Stomach (tissue), 9 donors: Measurements from ENCODE around the gene RGS12. TPM values are rescaled to one million over a fixed set of nuclear protein-coding genes. Genes with fewer than 3 reads are reported as not detected.

Experiments
- DNase-seq, 2 donors: peaks; one replicate each; pipeline versions ENCODE4 v3.0.0 to v3.0.0-alpha.2; 2013 to 2019
- H3K27ac ChIP-seq, 5 donors: fragments of 200-600 bp in 4 of 5; sonication (generic) in 4 of 5; one replicate each; pipeline ENCODE4 v1.5.1; 2013 to 2019; ENCODE audit warnings: mild to moderate bottlenecking in 1 of 5, moderate library complexity in 1 of 5
- H3K27me3 ChIP-seq, 3 donors: fragments of 200-600 bp; sonication (generic); one replicate each; pipeline ENCODE4 v1.5.1; 2017 to 2019; ENCODE audit warnings: mixed run types in 1 of 3
- H3K36me3 ChIP-seq, 4 donors: fragments of 200-600 bp; sonication (generic); 1 replicate in 3 of 4; 2 replicates in 1 of 4; pipeline ENCODE4 v1.5.1; 2016 to 2019
- H3K4me1 ChIP-seq, 4 donors: fragments of 200-600 bp; sonication (generic); one replicate each; pipeline ENCODE4 v1.5.1; 2016 to 2019
- H3K4me3 ChIP-seq, 4 donors: fragments of 200-600 bp; sonication (generic) in 3 of 4; one replicate each; pipeline ENCODE4 v1.5.1; 2016 to 2019; ENCODE audit warnings: mild to moderate bottlenecking in 1 of 4
- H3K9me3 ChIP-seq, 4 donors: fragments of 200-600 bp; sonication (generic); one replicate each; pipeline ENCODE4 v1.5.1; 2016 to 2019
- EP300 ChIP-seq: sonication (generic); formaldehyde crosslinking; IDR thresholded peaks from one replicate; pipeline ENCODE4 v1.6.1; 2017; ENCODE audit warnings: antibody characterized with exemption
- POLR2A ChIP-seq, 4 donors: fragments of 450-650 bp; IDR thresholded peaks; one replicate each; pipeline ENCODE4 v1.6.1; 2016; ENCODE audit warnings: antibody characterized with exemption in 4 of 4, control low read depth in 2 of 4, mild to moderate bottlenecking in 1 of 4, moderate library complexity in 1 of 4
- POLR2AphosphoS5 ChIP-seq, 3 donors: sonication (generic); formaldehyde crosslinking; IDR thresholded peaks; one replicate each; pipeline ENCODE4 v1.6.1; 2016; ENCODE audit warnings: antibody characterized with exemption in 3 of 3
- WGBS, 5 donors: extraction: QIAGEN DNeasy Blood & Tissue Kit in 3 of 5; methylation state at CpG; one replicate each; pipeline versions ENCODE4 v1.1.5 to v1.1.7; 2013 to 2018; 5-methylcytosine and 5-hydroxymethylcytosine counted together
- intact Hi-C: fragments of 100-400 bp; cut with DNase I; formaldehyde crosslinking; loops from one replicate; pipeline ENCODE4 v1.15.1; 2023; ENCODE audit warnings: low total_unique reads
- polyA plus RNA-seq, 3 donors: library from polyadenylated mRNA; stranded (reverse); fragments of 200-250 nt; gene quantifications; one replicate each; pipeline ENCODE4 v1.2.3, GENCODE V29; 2013
- total RNA-seq, 5 donors: library from RNA; depleted of rRNA; stranded (reverse); fragments of >200 nt; gene quantifications; one replicate each; pipeline versions ENCODE4 v1.1.0 to v1.2.3, GENCODE V29; 2014 to 2016
- TF ChIP-seq, protein P1 (sequence below), 7 experiments: fragments of 450-650 bp in 4 of 7; fragments of 200-600 bp in 3 of 7; sonication (generic) in 3 of 7; IDR thresholded peaks; one replicate each; pipeline ENCODE4 v1.5.1; 2016 to 2019; ENCODE audit warnings: antibody characterized with exemption in 7 of 7, control low read depth in 2 of 7, mild to moderate bottlenecking in 1 of 7
- donor health status: healthy with polysubstance abuse.
- donor health status: Bipolar disorder and iron deficiency.
- donor health status: healthy.

Gene RGS12
- total and polyA plus RNA-seq, 8 donors = 3.5 to 51.8 (median 19.7) TPM

DNA sequence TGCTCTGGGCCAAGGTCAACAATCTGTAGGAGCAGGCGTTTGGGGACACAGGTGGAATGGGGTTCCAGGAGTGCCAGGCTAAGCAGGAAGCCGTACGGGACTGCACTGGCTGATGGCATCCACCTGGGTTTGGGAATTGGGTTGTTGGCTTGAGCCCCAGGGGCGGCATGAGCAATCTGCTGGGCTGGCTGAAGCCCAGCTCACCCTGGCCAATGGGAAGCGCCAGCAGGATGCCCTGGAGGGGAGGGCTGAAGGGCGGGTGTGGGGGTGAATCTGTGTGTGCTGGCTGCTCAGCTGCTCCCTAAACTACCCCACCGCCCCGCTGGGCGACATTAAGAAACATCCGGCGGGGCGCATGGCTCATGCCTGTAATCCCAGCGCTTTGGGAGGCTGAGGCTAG, 8.9 kb upstream of the RGS12 start:
- intact Hi-C loops = no loop called here
- TF ChIP-seq EP300 = no peak
- no peak for TF ChIP-seq POLR2AphosphoS5 (IDR thresholded peaks at IDR 0.05)
- no peak for TF ChIP-seq POLR2A (IDR thresholded peaks at IDR 0.05)
- TF ChIP-seq, protein P1, sequence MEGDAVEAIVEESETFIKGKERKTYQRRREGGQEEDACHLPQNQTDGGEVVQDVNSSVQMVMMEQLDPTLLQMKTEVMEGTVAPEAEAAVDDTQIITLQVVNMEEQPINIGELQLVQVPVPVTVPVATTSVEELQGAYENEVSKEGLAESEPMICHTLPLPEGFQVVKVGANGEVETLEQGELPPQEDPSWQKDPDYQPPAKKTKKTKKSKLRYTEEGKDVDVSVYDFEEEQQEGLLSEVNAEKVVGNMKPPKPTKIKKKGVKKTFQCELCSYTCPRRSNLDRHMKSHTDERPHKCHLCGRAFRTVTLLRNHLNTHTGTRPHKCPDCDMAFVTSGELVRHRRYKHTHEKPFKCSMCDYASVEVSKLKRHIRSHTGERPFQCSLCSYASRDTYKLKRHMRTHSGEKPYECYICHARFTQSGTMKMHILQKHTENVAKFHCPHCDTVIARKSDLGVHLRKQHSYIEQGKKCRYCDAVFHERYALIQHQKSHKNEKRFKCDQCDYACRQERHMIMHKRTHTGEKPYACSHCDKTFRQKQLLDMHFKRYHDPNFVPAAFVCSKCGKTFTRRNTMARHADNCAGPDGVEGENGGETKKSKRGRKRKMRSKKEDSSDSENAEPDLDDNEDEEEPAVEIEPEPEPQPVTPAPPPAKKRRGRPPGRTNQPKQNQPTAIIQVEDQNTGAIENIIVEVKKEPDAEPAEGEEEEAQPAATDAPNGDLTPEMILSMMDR (IDR thresholded peaks at IDR 0.05) = no peak
- WGBS, 5 donors = 81 to 87% (median 84%) methylated on average over 9 to 13 of the region's 13 CpGs
- Histone ChIP-seq H3K4me3 (no peak overlapping the region), H3K4me1 (peaks cover 0 to 6% (median 0%) of the 10 kb centered on the region in 4 donors), H3K27me3 (peaks cover 0 to 43% (median 23%) of the 10 kb centered on the region in 3 donors), H3K27ac (no peak overlapping the region), H3K36me3 (no peaks in the 10 kb centered on the region), H3K9me3 (no peaks in the 10 kb centered on the region)
- DNase-seq = peak in 1 of 2 donors; percentile 17

DNA sequence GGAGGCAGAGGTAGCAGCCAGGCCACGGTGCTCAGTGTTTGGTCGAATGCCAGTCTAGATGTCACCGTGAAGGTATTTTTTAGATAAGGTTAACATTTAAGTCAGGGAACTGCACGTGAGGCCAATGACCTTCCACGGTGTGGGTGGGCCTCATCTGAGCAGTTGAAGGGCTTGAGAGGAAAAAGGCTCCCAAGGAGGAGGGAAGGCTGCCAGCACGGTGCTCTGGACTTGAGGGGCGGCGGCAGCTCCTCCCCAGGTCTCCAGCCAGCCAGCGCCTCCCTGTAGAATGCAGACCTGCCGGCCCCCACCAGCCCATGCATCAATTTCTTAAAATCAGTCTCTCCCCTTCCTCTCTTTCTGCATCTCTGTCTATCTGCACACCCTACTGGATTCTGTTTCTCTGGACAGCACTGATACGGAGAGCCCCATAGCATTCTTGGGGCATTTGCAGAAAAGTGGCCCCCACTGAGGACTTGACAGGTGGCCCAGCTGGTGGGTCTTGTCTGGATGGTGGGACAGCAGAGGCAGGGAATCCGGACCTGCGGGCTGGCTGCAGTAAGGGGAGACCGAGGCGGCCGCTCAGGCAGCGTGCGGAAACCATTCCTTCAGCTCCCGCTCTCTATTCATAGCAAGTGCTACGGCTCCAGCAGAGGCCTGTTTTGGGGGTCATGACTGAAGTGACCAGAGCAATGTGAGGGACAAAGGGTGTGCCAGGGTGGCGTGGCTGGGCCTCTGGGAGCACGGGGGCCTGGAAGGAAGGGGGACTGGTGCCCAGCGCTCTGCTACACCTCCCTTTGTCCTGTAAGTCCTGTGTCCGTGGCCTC, 7.9 kb upstream of the RGS12 start:
- Histone ChIP-seq H3K4me3 (no peak overlapping the region), H3K27ac (no peak overlapping the region), H3K9me3 (no peaks in the 10 kb centered on the region), H3K27me3 (peaks cover 0 to 43% (median 23%) of the 10 kb centered on the region in 3 donors), H3K4me1 (peaks cover 0 to 6% (median 0%) of the 10 kb centered on the region in 4 donors), H3K36me3 (no peaks in the 10 kb centered on the region)
- no peak for TF ChIP-seq EP300
- WGBS, 5 donors = 78 to 85% (median 84%) methylated on average over 23 to 24 of the region's 24 CpGs
- intact Hi-C loops = no loop called here
- DNase-seq = peak in 1 of 2 donors; percentile 21

DNA sequence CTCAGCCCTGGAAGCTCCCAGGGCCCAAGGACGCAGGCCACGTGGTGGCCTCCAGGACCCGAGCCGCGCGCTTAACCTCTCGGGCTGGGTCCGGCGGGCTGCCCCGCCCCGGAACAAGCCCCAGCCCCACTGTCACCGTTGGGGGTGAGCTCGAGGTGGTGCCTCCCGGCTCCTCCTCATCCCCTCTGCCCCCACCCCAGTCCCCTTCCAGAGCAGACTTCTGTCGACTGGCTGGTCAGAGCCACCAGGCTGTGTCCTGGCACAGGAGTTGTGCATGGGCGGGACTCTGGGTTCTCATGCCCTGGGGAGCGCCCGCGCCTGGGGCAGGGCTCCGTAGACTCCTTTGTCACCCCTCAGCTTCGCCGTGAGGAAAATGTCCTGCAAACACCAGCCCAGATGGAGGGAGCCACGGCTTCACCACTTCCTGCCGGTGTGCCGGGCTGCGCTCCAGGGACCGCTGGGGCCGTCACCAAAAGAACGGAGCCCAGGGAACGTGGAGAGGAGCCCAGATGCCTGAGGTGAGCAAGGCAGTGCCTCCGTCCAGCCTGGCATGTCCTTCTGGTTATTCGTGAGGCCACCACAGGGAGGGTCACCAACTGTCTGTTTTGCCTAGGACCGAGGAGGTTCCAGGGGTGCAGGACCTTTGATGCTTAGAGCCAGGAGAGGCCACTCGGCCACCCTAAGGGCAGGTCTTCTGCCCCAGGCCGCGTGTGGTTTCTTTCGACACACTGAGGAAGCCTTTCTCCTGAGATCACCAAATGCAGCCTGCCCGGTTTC, 7.1 kb upstream of the RGS12 start:
- intact Hi-C loops = no loop called here
- TF ChIP-seq POLR2A (IDR thresholded peaks at IDR 0.05) (no peak), EP300 (no peak), POLR2AphosphoS5 (IDR thresholded peaks at IDR 0.05) (no peak)
- TF ChIP-seq, protein P1 (IDR thresholded peaks at IDR 0.05) = no peak

DNA sequence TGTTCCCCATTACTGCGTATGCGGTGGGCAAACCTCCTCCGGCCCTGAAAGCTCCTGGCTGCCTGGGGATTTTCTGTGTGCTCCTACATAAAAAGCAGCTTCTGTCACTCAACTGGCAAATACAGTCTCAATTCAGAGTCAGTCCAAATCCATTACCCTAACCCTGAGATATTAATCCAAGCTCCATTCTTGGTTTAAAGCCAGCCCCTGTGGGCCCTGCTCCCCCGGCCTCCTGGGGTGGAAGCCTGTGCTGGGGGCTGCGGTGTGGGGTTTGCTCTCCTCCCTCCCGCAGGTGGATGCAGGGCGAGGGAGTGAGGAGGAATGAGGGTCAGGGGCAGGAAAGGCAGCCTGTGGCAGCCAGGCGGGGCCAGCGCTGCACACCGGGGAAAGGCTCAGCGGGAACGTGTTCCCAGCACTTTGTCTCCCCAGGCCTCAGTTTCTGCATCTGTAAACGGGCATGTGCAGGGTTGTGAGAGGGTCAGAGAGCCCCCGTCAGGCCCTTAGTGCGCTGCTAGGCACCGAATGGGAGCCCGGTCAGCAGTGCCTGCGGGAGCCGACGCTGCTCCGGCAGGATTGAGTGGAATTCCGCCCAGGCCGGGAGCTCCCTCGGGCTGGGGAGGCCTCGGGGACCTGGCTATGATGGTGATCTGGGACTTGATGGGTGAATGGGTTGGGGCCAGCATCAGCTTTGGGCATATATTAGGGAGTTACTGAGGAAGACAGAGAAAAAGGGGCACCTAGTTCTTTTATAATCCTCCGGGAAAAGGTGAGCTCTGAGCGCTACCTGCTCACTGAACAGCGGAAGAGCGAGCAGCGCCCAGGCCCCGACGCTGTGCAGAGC, 6.3 kb upstream of the RGS12 start:
- H3K27me3 ChIP-seq = peaks cover 0 to 43% (median 23%) of the 10 kb centered on the region in 3 donors
- H3K4me3 ChIP-seq = no peak overlapping the region
- H3K27ac ChIP-seq = no peak overlapping the region
- no peaks in the 10 kb centered on the region for H3K9me3 ChIP-seq
- intact Hi-C loops = no loop called here
- TF ChIP-seq EP300 (no peak), POLR2A (IDR thresholded peaks at IDR 0.05) (no peak), POLR2AphosphoS5 (IDR thresholded peaks at IDR 0.05) (no peak)
- TF ChIP-seq, protein P1 (IDR thresholded peaks at IDR 0.05) = no peak
- H3K4me1 ChIP-seq = peaks cover 6 to 13% (median 9%) of the 10 kb centered on the region in 4 donors
- no peaks in the 10 kb centered on the region for H3K36me3 ChIP-seq
- DNase-seq = peak in 1 of 2 donors; percentile 22
- 64 to 76% (median 71%) methylated on average over 29 to 32 of the region's 32 CpGs for WGBS, 5 donors

More for the DNA sequence above, 7.1 kb upstream of the RGS12 start:
- Histone ChIP-seq H3K27me3 (peaks cover 0 to 43% (median 23%) of the 10 kb centered on the region in 3 donors), H3K4me1 (peaks cover 0 to 6% (median 1%) of the 10 kb centered on the region in 4 donors), H3K9me3 (no peaks in the 10 kb centered on the region), H3K27ac (no peak overlapping the region), H3K36me3 (no peaks in the 10 kb centered on the region), H3K4me3 (no peak overlapping the region)
- DNase-seq = peak in 1 of 2 donors; percentile 32
- WGBS, 5 donors = 60 to 71% (median 64%) methylated on average over 32 to 38 of the region's 38 CpGs
